ENCODE data around the gene KCND2.

- TF ChIP-seq CTCF (IDR thresholded peaks at IDR 0.05; ENCODE audit: borderline replicate concordance, extremely low read depth, low read length, poor library complexity, severe bottlenecking) (no peak), EZH2 (IDR thresholded peaks at IDR 0.05; ENCODE audit: borderline replicate concordance, low read depth, low read length, severe bottlenecking) (no peak)
These were observed 389.3 kb downstream of the KCND2 start for GRCh38 chr7:120662291-120662690.

Measured in DND-41 (cell line).